HG03060 (cell line): Measurements from ENCODE around the gene CST9L.

ENCODE experiments used
- ATAC-seq: cut with Tn5 transposase; IDR thresholded peaks from one replicate; pipeline ENCODE4 v1.9.1; 2021; ENCODE audit warnings: low read depth, moderate number of reproducible peaks; ENCODE audit not compliant: unreplicated experiment

Gene CST9L

DNA sequence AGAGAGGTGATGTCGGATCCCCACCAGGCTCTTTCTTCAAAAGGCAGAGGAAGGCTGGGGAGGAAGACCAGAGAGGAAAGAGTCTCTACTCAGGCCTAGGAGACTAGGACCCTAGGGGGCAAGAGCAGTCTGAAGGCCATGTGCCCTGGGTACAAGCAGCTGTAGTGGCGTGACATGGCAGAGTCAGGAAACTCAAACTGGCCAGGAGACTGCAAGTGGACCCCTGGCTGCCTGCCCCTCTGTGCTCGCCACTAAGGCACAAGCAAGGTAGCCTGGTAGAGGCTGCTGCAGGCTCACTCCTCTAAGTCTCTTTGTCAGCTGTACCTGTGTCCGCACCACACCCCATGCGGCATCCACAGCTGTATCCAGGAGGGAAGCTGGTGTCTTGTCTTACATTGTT is 19.9 kb downstream of the CST9L start:
- no peak for ATAC-seq

GRCh38 chr20:23547613-23548012 is 20.7 kb downstream of the CST9L start:
- ATAC-seq = no peak

- ATAC-seq = no peak
These were observed 21.7 kb downstream of the CST9L start for GRCh38 chr20:23546435-23547144.

DNA sequence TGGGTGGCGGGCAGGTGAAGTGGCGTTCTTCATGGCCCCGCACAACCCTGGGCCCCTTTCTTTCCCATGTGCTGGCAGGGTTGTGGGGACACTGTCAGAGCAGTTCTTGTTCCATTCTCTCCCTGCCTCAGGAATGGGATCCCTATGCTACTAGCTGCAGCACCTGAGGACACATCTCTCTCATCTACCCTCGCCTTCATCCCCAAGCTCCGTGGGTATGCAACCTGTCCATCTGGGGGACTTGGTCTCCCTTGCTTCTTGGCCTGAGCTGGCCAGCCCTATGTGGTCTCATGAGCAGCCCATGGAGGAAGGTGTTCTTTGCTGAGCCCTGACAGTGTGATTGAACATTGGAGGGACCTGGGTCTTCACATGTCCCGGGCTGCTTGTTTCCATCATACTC is 24.2 kb downstream of the CST9L start:
- no peak for ATAC-seq

DNA sequence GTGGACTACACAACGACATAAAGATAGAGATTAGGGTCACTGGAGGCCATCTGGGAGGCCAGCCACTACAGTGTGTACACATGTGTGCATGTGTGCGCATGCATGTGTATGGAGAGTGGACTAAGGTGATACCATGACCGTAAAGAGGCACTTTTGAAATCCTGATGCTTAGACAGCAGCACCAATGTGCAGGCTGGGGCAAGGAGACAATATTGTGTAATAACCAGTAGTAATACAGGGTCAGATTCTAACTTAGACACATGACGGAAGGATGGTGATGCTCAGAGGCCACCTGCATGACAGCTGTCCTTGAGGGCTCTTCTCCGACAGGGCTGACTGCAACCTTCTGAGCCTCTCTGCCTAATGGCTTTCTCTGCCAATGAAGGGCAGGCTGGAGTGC is 25.5 kb downstream of the CST9L start:
- no peak for ATAC-seq

DNA sequence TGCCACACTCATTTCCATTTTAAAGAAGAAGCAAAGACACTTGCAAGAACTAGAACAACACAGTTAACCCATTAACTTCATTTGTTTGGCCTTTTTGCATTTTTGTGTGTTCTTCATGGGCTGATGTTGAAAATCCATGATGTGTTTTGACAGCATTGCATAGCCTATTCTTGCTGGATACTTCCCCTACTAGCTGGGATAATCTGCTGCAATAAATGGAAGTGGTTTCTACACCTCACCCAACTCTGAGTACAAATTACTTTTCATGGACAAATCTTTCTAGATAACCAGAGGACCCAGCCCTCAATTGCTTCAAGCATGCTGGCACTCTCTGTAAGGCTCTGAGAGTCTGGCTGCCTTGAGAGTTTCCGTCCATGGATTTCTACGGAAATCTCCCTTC is 26.5 kb downstream of the CST9L start:
- no peak for ATAC-seq

DNA sequence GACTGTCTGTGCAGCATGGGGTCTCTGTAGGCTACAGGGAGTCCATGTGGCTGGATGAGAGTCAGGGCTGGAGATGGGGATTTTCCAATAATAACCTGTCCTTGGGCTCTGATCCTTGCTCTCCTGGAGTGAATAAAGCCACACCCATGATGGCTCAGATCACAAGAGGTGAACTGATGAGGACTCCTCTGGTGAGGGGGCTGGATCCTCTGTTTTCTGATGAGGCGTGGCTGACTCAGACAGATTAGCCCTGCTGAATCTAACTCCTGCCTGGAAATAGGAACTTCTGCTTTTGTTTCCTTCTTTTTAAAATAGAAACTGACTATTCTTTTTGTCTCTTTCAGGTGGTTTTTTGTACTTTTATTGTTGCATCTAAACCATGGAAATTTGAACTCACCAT is 27.0 kb downstream of the CST9L start:
- ATAC-seq = no peak

DNA sequence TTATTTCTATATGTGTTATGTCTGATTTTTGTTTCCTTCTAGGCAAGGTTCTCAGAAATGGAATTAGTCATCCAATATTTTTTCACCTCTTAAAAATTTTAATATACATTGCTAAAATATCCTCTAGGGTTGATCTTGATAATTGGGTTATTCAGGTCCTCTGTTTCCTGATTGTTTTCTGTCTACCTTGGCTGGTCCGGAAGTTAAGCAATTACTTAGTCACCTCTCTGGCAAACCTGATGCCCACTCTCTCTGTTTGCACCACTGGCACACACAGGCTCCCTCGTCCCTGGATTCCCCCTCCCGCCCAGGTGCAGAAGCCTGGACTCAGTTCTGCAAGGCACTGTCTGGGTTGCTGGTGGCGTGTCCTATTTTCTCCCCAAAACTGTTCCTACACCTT is 27.7 kb downstream of the CST9L start:
- no peak for ATAC-seq

- no peak for ATAC-seq
These were observed 31.3 kb downstream of the CST9L start for GRCh38 chr20:23537030-23537429.

GRCh38 chr20:23536328-23536974 is 31.8 kb downstream of the CST9L start:
- no peak for ATAC-seq

- no peak for ATAC-seq
These were observed 33.3 kb downstream of the CST9L start for GRCh38 chr20:23534801-23535593.

DNA sequence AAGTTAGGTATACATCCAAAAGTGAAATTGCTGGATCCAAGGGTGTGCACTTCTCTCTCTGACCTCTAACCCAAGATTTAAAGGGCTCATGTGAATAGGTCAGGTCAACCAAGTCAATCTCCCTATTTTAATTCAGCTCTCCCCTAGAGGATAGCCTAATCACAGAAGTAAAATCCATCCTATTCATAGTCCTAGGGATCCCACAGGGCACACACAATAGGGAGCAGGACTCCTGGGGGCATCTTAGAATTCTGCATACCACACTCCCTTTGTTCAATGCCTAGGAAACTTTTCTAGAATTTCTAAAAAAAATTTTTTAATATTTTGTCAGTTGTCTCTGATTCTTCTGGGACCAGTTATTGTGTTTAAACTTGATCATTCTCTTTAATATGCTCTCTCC is 35.1 kb downstream of the CST9L start:
- no peak for ATAC-seq

GRCh38 chr20:23532533-23532932 is 35.8 kb downstream of the CST9L start:
- no peak for ATAC-seq

DNA sequence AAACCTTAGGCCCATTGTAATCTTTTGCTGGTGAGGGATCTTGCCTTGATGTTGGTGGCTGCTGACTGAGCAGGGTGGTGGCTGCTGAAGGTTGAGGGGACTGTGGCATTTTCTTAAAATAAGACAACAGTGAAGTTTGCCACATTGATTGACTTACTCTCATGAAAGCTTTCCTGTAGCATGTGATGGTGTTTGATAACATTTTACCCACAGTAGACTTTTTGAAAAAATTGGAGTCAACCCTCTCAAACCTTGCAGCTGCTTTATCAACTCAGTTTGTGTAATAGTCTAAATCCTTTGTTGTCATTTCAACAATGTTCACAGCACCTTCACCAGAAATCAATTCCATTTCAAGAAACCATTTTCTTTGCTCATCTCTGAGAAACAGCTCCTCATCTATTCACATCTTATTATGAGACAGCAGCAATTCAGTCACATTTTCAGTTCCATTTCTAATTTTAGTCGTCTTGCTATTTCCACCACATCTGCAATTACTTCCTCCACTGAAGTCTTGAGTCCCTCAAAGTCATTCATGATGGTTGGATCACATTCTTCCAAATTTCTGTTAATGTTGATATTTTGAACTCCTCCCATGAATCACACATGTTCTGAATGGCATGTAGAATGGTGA is 37.2 kb downstream of the CST9L start:
- ATAC-seq = no peak

GRCh38 chr20:23528867-23529431 is 39.3 kb downstream of the CST9L start:
- ATAC-seq = no peak

GRCh38 chr20:23526850-23527249 is 41.4 kb downstream of the CST9L start:
- no peak for ATAC-seq

DNA sequence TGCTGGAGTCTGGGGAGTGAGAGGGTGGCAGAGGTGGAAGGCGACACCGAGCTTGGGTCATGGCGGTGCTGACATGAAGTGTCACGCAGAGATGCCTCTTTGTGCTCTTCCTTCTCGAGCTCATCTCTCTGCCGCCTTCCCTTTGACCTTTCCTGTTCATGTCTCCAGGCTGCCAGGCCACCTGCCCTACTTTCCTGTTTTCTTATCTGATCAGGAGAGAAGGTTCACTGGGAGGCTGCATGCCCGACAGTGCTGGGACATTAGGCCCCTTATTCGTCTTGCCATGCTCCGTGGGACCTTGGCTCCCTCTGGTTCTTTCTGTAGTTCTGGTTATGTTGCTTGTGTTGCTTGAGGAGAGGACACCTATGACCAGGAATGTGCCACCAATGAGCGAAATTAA is 44.1 kb downstream of the CST9L start:
- ATAC-seq = no peak

- ATAC-seq = no peak
These were observed 48.1 kb downstream of the CST9L start for GRCh38 chr20:23520185-23520584.

GRCh38 chr20:23519556-23519955 is 48.7 kb downstream of the CST9L start:
- ATAC-seq = no peak

DNA sequence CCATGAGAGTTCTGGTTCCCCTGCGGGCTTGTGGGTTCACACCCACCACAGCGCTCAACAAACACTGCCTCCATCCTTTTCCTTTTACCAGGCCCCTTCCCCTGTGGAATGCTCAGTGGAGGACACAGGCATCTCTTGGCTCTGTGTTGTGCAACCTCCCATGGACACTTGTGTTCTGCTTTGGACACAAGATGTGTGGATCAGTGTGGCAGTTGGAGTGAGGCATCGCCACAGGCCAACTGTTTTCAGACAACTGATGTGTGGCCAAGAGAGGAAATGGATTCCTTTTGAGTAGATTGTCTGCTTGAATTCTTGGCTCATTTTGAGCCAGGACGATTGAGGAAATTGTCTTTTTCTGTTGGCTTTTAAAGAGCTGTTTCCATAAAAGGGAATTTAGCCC is 50.6 kb downstream of the CST9L start:
- no peak for ATAC-seq
